Ishikawa (cell line): Measurements from ENCODE around the gene NRG2.

Source experiments
- CEBPB ChIP-seq: IDR thresholded peaks from 2 replicates; pipeline ENCODE4 v1.6.1; 2012
- CREB1 ChIP-seq: IDR thresholded peaks from 2 replicates; pipeline ENCODE4 v1.6.1; 2012; ENCODE audit warnings: low read depth
- EGR1 ChIP-seq: IDR thresholded peaks from 2 replicates; pipeline ENCODE4 v1.6.1; 2012
- EP300 ChIP-seq: IDR thresholded peaks from 2 replicates; pipeline ENCODE4 v1.6.1; 2012; ENCODE audit warnings: borderline replicate concordance
- FOXM1 ChIP-seq: IDR thresholded peaks from 2 replicates; pipeline ENCODE4 v1.6.1; 2012; ENCODE audit warnings: low read depth, borderline replicate concordance
- NFIC ChIP-seq: IDR thresholded peaks from 2 replicates; pipeline ENCODE4 v1.6.1; 2012
- RAD21 ChIP-seq: IDR thresholded peaks from 2 replicates; pipeline ENCODE4 v1.6.1; 2012; ENCODE audit warnings: low read depth
- TAF1 ChIP-seq: IDR thresholded peaks from 2 replicates; pipeline ENCODE4 v1.6.1; 2012; ENCODE audit warnings: low read depth, mild to moderate bottlenecking
- TCF12 ChIP-seq: IDR thresholded peaks from 2 replicates; pipeline ENCODE4 v1.6.1; 2012; ENCODE audit warnings: low read depth
- TEAD4 ChIP-seq: IDR thresholded peaks from 2 replicates; pipeline ENCODE4 v1.6.1; 2012
- YY1 ChIP-seq: IDR thresholded peaks from 2 replicates; pipeline ENCODE4 v1.6.1; 2012; ENCODE audit warnings: low read depth
- ZBTB7A ChIP-seq: IDR thresholded peaks from 2 replicates; pipeline ENCODE4 v1.6.1; 2012; ENCODE audit warnings: low read depth
- TF ChIP-seq, protein P1 (sequence below): IDR thresholded peaks from 2 replicates; pipeline ENCODE4 v1.6.1; 2012
- TF ChIP-seq, protein P2 (sequence below): IDR thresholded peaks from 2 replicates; pipeline ENCODE4 v1.6.1; 2012
- TF ChIP-seq, protein P3 (sequence below): IDR thresholded peaks from 2 replicates; pipeline ENCODE4 v1.6.1; 2012; ENCODE audit warnings: low read depth, mild to moderate bottlenecking

The NRG2 gene

DNA sequence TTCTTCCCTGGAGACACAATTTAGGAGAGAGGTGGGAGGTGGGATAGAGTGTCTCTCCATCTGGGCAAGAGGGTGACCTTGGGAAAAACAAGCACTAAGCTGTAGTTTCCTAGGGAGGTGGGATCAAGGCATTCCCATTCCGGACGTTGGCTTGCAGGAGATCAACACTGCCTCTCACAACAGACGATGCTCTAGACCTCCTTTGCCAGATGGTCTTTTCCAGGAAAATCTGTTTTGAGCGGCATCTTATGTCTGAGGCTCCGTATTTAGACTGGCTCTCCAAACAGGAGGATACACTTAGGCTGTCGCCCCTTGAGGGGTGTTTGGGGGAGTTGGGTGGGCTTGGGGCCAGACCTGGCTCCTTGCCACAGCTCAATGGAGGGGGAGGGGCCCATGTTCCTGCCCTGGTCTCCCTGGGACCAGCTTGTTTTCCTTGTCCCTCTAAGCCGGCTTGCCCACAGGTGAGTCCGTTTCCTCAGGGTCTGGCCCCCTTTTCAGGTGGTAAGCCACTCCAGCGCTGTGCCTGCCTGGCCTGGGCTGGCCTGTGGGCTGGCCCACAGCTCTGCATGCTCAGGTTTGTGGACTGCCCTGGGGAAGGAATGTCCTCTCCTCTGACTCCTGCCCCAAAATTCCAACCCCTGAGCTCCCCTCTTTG lies 245.1 kb downstream of the NRG2 start:
- TF ChIP-seq TAF1 = no peak
- no peak for TF ChIP-seq RAD21
- TF ChIP-seq, protein P1, sequence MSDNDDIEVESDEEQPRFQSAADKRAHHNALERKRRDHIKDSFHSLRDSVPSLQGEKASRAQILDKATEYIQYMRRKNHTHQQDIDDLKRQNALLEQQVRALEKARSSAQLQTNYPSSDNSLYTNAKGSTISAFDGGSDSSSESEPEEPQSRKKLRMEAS = no peak
- TF ChIP-seq FOXM1 = no peak
- TF ChIP-seq ZBTB7A = no peak
- TF ChIP-seq, protein P2, sequence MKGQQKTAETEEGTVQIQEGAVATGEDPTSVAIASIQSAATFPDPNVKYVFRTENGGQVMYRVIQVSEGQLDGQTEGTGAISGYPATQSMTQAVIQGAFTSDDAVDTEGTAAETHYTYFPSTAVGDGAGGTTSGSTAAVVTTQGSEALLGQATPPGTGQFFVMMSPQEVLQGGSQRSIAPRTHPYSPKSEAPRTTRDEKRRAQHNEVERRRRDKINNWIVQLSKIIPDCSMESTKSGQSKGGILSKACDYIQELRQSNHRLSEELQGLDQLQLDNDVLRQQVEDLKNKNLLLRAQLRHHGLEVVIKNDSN = no peak
- no peak for TF ChIP-seq CEBPB
- no peak for TF ChIP-seq NFIC

DNA sequence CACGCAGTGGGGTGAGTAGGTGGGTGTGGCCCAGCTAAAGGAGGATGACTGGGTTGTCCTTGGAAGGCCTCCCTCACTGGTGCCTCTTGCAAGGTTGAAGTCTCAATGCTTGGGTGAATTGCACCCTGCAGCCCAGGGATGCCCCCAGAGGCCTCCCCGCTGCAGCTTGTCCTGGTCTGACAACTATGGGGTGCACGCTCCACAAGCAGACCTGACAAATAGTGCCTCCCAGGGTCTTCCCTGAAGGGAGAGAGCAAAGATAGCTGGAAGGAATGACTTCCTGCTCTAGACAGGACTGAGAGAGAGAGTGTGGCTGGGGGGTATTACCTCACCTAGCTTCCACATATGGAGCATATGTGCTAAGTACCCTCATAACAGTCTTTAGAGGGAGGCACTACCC lies 245.8 kb downstream of the NRG2 start:
- TF ChIP-seq YY1 (no peak), FOXM1 (no peak), RAD21 (no peak), TAF1 (no peak), TCF12 (no peak), CREB1 (no peak), ZBTB7A (no peak), TEAD4 (no peak), EGR1 (no peak), NFIC (no peak), EP300 (no peak), CEBPB (no peak)
- TF ChIP-seq, protein P1 = no peak
- TF ChIP-seq, protein P3, sequence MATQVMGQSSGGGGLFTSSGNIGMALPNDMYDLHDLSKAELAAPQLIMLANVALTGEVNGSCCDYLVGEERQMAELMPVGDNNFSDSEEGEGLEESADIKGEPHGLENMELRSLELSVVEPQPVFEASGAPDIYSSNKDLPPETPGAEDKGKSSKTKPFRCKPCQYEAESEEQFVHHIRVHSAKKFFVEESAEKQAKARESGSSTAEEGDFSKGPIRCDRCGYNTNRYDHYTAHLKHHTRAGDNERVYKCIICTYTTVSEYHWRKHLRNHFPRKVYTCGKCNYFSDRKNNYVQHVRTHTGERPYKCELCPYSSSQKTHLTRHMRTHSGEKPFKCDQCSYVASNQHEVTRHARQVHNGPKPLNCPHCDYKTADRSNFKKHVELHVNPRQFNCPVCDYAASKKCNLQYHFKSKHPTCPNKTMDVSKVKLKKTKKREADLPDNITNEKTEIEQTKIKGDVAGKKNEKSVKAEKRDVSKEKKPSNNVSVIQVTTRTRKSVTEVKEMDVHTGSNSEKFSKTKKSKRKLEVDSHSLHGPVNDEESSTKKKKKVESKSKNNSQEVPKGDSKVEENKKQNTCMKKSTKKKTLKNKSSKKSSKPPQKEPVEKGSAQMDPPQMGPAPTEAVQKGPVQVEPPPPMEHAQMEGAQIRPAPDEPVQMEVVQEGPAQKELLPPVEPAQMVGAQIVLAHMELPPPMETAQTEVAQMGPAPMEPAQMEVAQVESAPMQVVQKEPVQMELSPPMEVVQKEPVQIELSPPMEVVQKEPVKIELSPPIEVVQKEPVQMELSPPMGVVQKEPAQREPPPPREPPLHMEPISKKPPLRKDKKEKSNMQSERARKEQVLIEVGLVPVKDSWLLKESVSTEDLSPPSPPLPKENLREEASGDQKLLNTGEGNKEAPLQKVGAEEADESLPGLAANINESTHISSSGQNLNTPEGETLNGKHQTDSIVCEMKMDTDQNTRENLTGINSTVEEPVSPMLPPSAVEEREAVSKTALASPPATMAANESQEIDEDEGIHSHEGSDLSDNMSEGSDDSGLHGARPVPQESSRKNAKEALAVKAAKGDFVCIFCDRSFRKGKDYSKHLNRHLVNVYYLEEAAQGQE = no peak
- TF ChIP-seq, protein P2 = no peak
